CD4-positive, alpha-beta T cell treated with Interferon gamma for 1 hour (primary cell): ENCODE measurements around the gene KDM2B.
"Not testable (repeated sequence)": the region's sequence is repeated elsewhere in the genome, so short reads cannot be mapped to it uniquely, and the experiment has no call there.

Source experiments
- DNase-seq: peaks from one replicate; pipeline ENCODE4 v3.0.0-alpha.2; 2020

Gene KDM2B

DNA sequence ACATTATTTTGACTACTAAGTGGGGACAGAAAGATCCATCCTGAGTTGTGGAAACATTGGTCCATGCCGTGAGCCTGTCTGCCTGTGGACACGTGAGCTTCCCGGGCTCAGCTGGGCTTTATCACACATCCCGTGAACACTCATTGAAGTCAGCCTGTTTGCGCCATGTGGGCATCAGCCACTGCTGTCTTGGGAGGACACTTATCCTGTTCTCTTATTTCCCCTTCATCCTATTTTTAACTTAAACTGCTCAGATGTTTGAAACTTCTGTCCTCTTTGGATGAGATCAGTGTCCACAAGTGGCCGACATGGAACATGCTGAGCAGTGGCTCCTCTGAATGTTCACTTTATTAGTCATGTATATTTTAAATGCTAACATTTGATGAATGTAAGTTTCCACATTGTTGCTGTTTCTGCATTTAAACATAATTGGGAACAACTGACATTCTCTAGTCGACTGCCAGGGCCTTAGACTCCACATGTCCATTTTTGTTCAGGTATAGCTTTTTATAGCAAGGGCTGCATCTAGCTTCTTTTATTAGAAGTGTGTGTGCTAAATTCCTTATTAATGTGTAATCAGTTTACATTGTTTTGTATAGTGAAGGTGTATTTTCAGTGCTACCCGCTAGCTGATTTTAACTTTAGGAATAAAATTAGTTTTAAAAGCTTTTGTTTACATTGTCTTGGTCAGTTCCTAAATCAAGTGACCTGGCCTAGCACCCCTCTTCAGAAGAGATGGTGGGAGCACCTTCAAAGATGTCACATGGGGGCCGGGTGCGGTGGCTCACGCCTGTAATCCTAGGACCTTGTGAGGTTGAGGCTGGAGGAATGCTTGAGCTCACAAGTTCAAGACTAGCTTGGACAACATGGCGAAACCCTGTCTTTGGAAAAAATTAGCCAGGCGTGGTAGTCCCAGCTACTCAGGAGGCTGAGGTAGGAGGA is 156.9 kb downstream of the KDM2B start:
- no peak for DNase-seq

DNA sequence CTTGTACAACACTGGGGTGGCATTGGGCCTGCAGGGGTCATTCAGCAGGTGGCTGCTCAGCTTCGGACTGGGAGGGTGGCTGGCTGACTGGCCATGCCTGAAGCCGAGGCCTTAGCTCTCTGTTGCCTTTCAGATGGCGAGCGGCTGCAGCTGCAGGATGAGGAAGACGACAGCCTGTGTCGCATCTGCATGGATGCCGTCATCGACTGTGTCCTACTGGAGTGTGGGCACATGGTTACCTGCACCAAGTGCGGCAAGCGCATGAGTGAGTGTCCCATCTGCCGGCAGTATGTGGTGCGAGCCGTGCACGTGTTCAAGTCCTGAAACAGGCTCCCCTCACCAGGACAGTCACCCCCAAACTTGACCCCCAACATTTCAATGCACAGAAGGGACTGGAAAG is 157.6 kb downstream of the KDM2B start:
- no peak for DNase-seq

DNA sequence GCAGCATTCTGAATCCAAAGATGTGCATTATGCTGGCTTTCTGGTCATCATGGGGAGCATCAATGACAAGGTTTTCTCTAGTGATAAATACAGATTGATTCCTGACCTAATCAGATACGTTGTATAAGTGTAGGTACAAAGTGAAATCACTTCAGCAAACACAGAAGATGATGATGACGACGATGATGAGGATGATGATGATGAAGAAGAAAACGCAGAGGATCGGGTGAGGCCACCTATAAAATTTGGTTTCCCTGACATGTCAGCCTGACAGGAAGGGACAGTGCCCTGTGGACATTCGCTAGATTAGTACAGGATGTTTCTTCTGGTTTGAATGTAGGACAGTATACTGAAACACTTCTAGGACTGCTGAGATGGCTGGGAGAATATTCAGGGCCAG is 160.7 kb downstream of the KDM2B start:
- no peak for DNase-seq

DNA sequence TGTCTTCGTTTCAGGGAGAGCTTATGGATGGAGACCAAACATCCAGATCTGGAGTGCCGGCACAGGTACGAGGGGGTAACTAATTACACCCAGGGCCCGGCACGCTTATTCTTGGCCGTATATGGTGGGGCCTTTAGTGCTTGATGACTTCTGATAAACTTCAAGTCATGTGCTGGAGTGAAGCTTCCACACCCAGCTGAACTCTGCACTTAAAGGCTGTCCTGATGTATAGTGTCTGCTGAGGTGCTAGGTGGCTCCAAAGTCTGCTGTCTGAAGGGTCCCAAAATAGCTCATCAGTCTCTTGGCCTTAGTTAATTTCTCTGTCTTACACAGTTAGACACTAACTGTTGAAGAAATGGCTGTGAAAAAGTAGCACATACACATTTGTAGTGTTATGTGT is 163.0 kb downstream of the KDM2B start:
- no peak for DNase-seq

DNA sequence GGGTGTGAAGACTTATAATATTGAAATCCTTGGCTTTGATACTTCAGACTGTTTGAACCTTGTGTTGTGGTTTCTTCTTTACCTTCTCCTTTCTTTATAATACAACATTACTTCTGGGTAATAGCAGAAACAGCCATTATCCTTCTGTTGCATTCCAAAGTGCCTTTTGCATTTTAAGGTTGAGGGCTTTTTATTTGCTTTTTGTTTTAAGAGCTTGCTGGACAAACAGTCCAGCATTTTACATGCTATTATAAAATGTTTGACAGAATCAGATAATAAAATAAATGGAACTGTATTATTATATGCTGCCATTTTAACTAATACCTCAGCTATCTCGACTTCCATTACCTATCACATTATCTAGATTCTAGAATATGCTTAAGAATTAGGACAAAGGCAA is 166.9 kb downstream of the KDM2B start:
- no peak for DNase-seq

DNA sequence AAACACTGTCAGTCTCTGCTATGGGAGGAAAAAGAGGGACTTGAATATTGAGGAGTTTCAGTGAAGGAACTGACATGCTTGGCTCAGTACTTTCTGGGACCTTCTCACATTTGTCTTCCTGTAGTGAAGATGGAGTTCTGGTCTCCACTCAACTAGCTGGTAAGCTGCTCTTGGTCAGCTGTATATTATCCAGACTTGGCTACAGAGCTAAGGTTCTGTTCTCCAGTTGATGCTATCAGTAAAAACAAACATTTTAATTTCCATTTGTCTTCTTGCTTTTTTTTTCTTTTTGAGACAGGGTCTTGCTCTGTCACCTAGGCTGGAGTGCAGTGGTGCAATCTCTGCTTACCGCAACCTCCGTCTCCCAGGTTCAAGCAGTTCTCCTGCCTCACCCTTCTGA is 175.6 kb downstream of the KDM2B start:
- DNase-seq = no peak

DNA sequence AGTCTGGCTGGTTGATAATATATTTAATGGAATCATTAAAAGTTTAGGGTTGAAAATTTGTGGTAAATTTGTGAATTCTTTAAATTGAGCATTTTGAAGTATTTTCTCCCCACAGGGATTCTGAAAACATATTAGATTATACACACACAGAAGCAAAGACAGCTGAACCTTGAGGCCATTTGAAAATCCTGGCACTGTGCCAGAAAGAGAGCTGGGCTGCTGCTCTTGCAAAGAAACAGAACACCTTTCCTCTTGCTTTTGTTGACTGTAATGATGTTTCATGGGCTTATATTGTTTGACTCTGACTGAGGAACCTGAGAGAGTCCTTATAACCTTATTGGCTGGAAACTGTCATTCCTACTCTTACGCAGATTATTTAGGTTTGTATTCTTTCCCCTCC is 176.1 kb downstream of the KDM2B start:
- no peak for DNase-seq

DNA sequence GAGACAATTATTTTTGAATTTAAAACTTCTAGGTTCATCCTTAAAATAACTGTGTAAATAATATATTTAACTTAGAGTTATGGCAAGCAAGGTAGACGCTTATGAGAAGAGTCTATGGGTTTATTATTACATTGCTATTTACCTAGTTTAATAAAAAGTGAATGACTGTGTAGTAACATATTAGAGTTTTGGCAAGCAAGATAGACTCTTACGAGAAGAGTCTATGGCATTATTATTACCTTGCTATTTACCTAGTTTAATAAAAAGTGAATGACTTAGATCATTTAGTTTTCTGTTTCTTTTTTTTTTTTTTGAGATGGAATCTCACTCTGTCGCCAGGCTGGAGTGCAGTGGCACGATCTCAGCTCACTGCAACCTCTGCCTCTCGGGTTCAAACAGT is 177.1 kb downstream of the KDM2B start:
- no peak for DNase-seq

DNA sequence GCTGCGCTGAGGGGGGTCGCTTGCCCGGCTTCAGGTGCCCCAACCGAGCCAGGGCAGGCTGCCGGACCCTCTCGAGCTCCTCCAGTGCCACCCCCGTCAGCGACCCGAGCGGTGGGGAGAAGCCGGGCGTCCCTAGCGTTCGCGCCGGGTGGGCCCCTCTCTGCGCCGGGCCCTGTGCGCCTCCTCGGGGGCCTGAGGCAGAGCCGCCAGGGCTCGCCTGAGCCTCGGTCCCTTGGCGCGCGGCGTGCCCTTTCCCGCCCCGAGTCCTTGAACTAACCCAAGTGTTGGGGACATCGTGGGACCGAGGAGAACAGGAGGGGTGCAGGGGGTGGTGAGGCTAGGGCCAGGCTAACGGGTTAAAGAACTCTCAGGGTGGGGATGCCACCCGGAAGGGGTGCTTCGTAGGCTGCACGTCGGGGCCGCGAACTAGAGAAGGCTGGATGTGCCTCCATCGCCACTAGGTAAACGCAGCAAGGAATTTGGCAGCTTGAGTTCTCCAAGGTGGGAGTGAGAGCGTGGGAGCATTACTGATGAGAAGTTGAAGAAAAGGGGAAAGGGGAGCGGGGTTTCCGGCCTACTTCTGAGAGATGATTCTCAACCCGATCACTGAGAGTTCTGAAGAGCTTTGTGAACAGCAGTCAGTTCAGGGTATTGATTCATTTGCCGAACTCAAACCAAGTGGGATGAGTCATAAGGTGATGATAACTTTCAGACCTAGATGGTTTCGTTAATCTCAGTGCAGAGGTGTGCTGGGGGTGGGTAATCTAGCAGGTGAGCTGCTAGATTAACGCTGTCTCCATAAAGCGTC is 180.3 kb downstream of the KDM2B start:
- peak; percentile 21 for DNase-seq

DNA sequence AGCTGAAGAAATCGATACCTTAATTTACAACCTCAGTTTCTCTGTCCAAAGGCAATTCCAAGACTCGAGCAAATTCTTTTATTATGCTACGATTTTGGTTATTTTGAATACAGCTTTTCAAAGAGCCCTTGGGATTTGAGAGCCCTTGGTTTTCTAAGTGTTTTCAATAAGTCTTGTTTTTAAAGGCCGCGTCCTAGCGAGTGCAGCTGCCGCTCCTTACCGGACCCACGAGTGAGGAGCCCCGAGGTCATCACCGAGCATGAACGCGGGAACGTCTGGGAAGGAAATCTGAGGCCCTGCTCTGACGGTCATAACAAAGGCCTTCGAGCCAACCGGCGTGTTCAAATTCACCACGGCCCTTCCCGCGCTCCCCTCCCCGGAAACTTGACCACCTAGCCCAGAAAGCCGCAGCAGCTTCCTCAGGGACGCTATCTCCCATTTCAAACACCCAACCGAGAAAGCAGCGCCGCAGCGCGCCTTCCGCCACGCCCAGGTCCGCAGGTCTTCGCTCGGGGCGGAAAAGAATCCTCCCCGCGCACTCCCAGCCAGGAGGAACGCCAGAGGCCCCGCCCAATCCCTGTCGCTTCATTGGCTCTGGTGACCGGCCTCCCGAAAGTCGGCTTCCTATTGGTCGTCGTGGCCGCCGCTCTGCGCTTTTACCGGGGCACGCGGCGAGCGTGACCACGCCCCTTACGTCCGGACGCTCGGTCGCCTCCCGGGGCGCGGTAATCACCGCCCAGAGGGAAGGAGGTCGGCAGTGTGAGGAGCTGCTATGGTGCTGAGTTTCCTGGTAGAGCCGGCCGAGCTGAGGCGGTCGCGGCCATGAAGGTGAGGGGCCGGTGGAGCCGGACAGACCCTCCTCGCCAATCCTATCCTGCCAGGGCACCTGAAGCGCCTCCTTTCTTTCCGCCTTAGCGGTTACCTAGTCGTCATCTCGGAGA is 181.2 kb downstream of the KDM2B start, which contains the start of gene RNF34:
TSS of gene RNF34 (plus strand) at position 728 of the 941 bp plus-strand sequence. CDS start at position 823, 95 bp downstream.
- peak; percentile 98 for DNase-seq

DNA sequence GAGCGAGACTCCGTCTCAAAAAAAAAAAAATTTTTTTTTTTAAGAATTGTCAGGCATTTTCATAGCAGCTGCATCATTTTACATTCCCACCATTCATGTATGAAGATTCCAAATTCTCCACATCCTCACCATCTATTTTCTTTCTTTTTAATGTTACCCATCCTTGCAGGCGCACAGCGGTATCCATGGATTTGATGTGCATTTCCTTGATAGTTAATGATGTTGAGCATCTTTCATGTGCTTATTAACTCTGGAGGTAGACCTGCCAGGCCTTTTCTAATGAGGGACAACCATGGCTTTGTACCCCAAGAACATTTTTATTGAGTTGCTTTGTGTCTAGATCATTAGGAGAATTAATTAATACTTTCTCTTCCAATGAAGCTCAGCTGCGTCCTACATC is 182.5 kb downstream of the KDM2B start:
- DNase-seq = no peak

DNA sequence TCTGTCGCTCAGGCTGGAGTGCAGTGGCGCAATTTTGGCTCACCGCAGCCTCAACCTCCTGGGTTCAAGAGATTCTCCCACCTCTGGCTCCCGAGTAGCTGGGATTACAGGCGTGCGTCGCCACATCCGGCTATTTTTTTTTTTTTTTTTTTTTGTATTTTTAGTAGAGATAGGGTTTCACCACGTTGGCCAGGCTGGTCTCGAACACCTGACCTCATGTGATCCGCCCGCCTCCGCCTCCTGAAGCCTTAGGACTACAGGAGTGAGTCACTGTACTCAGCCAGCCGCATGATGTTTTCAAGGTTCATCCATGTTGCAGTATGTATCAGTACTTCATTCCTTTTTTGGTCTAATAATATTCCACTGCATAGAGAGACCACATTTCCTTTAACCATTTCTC is 183.3 kb downstream of the KDM2B start:
- no peak for DNase-seq

DNA sequence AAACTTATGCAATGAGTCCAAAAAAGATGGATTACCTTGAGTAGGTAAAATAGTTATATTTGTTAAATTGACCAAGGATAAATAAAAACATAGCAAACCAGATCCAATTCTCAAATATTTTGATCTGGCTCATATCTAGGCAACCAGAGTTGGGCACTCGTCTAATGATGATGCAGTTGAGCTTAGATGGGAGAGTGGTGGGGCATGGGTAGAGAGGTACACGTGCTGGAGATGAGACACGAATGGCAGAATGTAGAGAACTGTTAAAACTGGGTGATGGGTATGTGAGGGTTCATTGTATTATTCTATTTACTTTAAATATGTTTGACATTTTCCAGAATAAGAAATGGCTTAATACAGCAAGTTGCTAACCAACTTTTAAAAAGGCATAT is 188.5 kb downstream of the KDM2B start:
- no peak for DNase-seq

DNA sequence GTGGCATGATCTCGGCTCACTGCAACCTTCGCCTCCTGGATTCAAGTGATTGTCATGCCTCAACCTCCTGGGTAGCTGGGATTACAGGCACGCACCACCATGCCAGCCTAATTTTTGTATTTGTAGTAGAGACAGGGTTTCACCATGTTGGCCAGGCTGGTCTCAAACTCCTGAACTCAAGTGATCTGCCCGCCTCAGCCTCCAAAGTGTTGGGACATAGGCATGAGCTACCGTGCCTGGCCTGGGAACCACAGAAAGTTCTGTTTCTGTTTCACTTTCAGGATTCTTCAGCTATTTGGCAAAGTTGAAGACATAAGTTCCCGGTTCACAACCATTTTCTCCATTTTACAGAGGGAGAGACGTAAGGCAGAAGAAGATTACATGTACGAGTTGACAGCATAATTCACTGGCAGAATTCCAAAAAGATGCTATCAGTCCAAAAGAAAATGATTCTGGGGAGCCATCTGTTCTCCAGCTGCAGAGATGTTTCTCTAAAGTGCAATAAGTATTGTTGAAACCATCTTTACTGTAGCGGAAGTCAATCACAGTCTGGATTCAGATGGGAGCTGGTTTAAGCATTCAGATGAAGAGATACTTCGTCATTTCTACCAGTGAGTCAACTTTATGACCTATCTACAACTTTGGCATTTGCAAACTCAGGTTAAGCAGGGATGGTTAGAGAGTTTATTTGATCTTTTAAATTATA is 189.1 kb downstream of the KDM2B start:
- peak; percentile 18 for DNase-seq

DNA sequence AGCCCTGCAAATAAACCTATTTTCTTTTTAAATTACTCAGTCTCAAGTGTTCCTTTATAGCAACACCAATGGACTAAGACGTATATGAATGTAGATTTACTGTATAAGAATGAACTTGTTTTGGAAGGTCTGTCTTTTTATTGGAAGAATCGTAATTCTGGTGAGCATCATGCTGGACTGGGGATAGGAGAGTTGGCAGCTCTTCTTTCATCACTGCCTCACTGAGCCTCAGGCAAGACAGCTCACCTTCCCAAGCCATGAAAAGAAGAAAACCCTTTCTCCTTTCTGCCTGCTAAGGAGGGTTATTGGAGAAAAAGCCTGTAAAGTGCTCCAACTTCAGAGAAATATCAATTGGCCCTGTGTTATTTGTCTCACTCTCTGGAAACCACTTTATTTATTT is 190.0 kb downstream of the KDM2B start:
- DNase-seq = no peak

DNA sequence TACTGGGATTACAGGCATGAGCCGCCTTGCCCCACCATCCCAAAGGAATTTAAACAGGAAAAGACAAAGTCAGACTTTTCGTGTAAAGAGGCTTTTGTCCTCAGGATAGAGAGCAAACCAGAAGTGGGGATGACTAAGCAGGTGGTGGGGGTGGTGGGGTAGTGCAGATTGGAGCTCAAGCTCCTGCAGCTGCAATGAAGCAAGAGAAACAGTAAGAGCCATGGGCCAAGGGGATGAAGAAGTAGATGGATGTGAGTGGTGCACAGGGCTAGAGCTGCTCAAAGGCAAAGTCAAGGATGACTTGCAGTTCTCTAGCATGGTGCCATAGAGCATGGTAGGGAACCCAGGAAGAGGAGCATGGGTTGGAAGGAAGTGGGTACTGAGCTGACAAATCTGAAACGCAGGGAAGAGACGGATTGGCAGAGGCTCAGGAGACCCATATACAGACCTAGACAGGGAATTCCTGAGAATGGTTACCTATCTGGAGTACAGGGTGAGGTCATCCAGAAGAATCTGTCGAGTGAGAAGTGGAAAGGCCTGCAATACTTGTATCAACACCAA is 192.3 kb downstream of the KDM2B start:
- DNase-seq = no peak

DNA sequence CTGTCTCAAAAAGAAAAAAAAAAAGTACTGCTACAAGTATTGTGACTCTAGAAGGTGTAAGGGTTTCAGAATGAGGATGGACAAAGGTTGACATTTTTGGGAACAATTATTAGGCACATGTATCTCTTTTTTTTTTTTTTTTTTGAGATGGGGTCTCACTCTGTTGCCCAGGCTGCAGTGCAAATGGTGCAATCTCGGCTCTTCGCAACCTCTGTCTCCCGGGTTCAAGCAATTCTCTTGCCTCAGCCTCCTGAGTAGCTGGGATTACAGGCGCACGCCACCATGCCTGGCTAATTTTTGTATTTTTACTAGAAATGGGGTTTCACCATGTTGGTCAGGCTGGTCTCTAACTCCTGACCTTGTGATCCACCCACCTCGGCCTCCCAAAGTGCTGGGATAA is 195.9 kb downstream of the KDM2B start:
- not testable (repeated sequence) for DNase-seq

DNA sequence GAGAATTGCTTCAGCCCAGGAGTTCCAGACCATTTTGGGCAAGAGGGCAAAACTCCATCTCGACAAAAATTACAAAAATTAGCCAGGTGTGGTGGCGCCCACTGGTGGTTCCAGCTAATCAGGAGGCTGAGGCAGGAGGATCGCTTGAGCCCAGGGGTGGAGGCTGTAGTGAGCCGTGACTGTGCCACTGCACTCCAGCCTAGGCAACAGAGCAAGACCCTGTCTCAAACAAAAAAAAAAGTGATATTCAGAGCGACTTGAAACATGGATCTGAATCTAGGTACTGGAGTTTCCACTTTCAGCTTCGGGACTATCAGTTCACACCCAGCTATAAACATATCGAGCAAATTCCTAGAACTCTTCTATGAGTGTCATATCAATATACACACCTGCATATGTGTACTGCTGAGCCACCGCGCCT is 197.2 kb downstream of the KDM2B start:
- no peak for DNase-seq

DNA sequence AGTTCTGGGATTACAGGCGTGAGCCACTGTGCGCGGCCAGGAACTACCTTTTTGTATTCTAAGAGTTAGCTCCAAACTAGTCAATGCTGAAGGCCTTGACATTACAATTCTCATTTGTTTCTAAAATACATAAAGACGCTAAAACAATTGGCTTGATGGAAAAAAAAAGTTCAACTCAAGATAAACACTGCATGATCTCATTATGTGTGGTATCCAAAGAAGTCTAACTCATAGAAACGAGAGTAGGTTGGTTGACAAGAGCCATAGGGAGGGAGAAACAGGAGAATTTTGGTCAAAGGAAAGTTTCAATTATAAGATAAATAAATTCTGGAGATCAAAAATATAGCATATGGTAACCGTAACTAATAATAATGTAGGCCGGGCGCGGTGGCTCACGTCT is 200.9 kb downstream of the KDM2B start:
- no peak for DNase-seq
